Activated CD4-positive, alpha-beta T cell treated with anti-CD3 and anti-CD28 coated beads for 36 hours (primary cell): ENCODE measurements around the gene PLXNA4. TPM values are rescaled to one million over a fixed set of nuclear protein-coding genes. Genes with fewer than 3 reads are reported as not detected.

Source experiments
- ATAC-seq: fragments of 200-7000 bp; cut with Tn5 transposase; one replicate; pipeline ENCODE4 v1.10.0; 2021; ENCODE audit warnings: mild to moderate bottlenecking, moderate library complexity
- CTCF ChIA-PET: fragments of 350-600 bp; sonication (Branson Sonifier 250); formaldehyde crosslinking; loops from one replicate; lab custom pipeline; 2021; ENCODE audit warnings: antibody characterized with exemption; lab: Charles Lee
- POLR2A ChIA-PET: fragments of 350-600 bp; sonication (Branson Sonifier 250); formaldehyde crosslinking; loops from one replicate; lab custom pipeline; 2021; ENCODE audit warnings: antibody characterized with exemption, inconsistent platforms; lab: Charles Lee
- DNase-seq: peaks from one replicate; pipeline ENCODE4 v3.0.0-alpha.2; 2020
- H3K27ac Mint-ChIP-seq: one replicate; pipeline ENCODE4 v1.8.0; 2021; ENCODE audit warnings: mixed read lengths
- H3K27me3 Mint-ChIP-seq: one replicate; pipeline ENCODE4 v1.8.0; 2021; ENCODE audit warnings: mixed read lengths
- H3K36me3 Mint-ChIP-seq: one replicate; pipeline ENCODE4 v1.8.0; 2021; ENCODE audit warnings: low read depth, mixed read lengths
- H3K4me1 Mint-ChIP-seq: one replicate; pipeline ENCODE4 v1.8.0; 2021; ENCODE audit warnings: mixed read lengths
- H3K4me3 Mint-ChIP-seq: one replicate; pipeline ENCODE4 v1.8.0; 2021; ENCODE audit warnings: mild to moderate bottlenecking, moderate library complexity, mixed read lengths
- H3K9me3 Mint-ChIP-seq: one replicate; pipeline ENCODE4 v1.8.0; 2021; ENCODE audit warnings: low read depth, mixed read lengths
- intact Hi-C, 2 experiments: fragments of 100-400 bp; cut with DNase I in 1 of 2; cut with micrococcal nuclease in 1 of 2; formaldehyde crosslinking; loops; one replicate each; pipeline versions ENCODE4 v1.14.2 to v1.15.1; 2022 to 2024; cut with DNase I, micrococcal nuclease
- total RNA-seq, 2 experiments: library from RNA; stranded (reverse); gene quantifications; one replicate each; pipeline ENCODE4 v1.2.3, GENCODE V29; 2021

Gene PLXNA4
- total RNA-seq, 2 experiments from 2014 or later, result 0.07 to 0.09 TPM

DNA sequence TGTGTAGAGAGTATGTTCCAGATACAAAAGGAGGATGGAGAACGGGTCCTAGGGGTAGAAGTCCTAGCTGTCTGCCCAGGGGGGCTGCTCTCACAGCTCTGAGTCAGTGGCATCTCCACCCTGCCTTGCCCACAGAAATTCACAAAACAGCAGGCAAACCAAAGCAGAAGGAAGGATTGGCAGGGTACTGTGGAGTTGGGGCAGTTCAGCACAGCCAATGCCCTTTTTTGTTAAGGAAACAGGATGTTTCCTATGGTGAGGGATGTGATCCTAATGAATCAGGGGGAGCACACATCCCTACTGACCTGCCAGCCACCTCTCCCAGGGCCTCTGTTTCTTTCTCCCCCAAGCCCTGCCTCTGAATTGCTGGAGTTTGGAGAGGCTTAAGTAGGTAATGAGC is 457.6 kb downstream of the PLXNA4 start:
- H3K9me3 Mint-ChIP-seq, result no peaks in the 10 kb centered on the region
- peaks cover 5% of the 10 kb centered on the region for H3K27me3 Mint-ChIP-seq
- H3K36me3 Mint-ChIP-seq, result no peaks in the 10 kb centered on the region
- CTCF ChIA-PET, result no interaction called here
- POLR2A ChIA-PET, result no interaction called here
- H3K4me3 Mint-ChIP-seq, result no peak overlapping the region
- DNase-seq (no peak), ATAC-seq (no peak)
- intact Hi-C loops, result no loop called here
- H3K4me1 Mint-ChIP-seq, result no peaks in the 10 kb centered on the region
- H3K27ac Mint-ChIP-seq, result no peak overlapping the region

DNA sequence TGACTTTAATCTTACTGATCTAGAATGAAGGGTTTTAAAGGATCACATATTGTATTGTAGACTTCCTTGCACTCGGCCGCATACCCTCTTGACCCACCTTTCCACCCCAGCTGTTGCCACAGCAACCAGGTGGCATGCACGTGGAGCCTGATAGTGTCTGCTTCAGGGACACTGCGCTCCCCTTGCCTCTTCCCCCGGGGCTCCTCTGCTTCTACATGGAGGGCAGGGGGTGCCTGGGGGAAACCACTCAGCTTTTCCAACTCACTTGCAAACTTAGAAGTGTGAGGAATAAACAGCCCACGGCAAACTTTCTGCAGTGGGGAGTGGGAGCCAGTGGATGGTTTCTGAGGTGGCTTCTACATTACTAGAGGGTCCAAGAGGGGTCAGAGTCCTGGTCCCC is 458.6 kb downstream of the PLXNA4 start:
- POLR2A ChIA-PET, result no interaction called here
- CTCF ChIA-PET, result interaction anchor here (0.5 kb wide), 1 partner anchor 20 kb away, joined by 4 read pairs; no protein-coding TSS in a partner anchor

DNA sequence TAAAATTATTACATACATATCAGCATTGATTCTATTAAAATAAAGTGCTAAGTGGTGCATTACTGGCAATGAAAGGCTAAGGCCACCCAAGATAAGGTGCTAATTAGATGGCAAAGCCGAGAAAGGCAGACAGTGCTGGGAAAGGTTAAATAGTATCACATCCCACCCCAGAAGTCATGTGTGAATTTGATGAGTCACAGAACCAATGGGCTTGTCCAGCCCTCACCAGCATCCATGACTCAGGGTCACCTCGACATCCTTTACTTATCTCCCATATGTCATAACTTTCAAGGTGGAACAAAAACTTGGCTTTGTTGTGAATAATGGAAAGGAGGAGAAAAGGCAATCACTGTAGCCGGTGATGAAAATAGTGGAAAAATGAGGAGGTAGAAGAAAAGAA is 459.1 kb downstream of the PLXNA4 start:
- ChIA-PET POLR2A (no interaction called here), CTCF (interaction anchor here (0.5 kb wide), 1 partner anchor 19 kb away, joined by 4 read pairs; no protein-coding TSS in a partner anchor)
- H3K4me1 Mint-ChIP-seq, result no peaks in the 10 kb centered on the region
- H3K27ac Mint-ChIP-seq, result no peak overlapping the region
- H3K9me3 Mint-ChIP-seq, result no peaks in the 10 kb centered on the region
- no peak for ATAC-seq
- no peak overlapping the region for H3K4me3 Mint-ChIP-seq
- DNase-seq, result no peak
- H3K27me3 Mint-ChIP-seq, result peaks cover 3% of the 10 kb centered on the region
- intact Hi-C loops, result no loop called here
- H3K36me3 Mint-ChIP-seq, result no peaks in the 10 kb centered on the region

More for the DNA sequence above, 458.6 kb downstream of the PLXNA4 start:
- H3K27ac Mint-ChIP-seq, result no peak overlapping the region
- DNase-seq (no peak), ATAC-seq (no peak)
- intact Hi-C loops, result no loop called here
- H3K9me3 Mint-ChIP-seq, result no peaks in the 10 kb centered on the region
- H3K36me3 Mint-ChIP-seq, result no peaks in the 10 kb centered on the region
- no peaks in the 10 kb centered on the region for H3K4me1 Mint-ChIP-seq
- H3K4me3 Mint-ChIP-seq, result no peak overlapping the region
- peaks cover 5% of the 10 kb centered on the region for H3K27me3 Mint-ChIP-seq

DNA sequence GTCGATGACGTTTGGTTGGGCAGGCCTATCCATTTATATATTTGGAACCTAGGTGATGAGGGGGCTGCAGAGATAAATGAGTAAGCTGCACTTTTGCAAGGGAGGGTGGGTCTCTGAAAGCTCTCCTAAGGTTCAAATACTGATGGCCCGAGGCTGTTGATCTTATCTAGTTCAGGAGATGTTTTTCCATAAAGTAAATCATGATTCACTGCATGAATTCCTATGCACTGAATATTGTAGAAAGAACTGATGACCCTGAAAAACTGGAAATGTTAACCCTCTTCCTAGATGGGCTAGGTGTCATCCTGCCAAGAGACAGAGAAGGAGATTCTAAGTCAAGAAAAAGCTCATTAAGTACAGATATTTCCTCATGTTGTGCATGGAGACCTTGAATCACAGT is 459.9 kb downstream of the PLXNA4 start:
- intact Hi-C loops, result no loop called here
- ATAC-seq (no peak), DNase-seq (no peak)
- Mint-ChIP-seq H3K27me3 (peaks cover 3% of the 10 kb centered on the region), H3K4me3 (no peak overlapping the region), H3K36me3 (no peaks in the 10 kb centered on the region), H3K9me3 (no peaks in the 10 kb centered on the region), H3K27ac (no peak overlapping the region), H3K4me1 (no peaks in the 10 kb centered on the region)
- CTCF ChIA-PET, result no interaction called here
- POLR2A ChIA-PET, result no interaction called here

DNA sequence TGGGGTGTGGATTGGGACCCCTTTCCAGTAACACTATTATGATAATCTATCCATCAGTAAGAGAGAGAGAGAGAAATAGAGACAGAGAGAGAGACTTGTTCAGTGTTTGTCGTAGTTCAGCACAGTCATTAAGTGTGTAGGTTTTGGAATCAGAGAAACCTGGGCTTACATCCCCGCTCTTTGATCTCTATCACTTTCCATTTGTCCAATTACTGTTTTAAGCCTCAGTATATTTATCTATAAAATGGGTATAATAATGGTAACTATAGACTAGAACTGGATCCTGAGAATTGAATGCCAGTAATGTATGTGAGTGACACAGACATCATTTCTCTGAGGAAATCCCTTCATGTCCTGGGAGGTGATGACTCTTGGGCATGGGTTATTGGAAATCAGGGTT is 460.5 kb downstream of the PLXNA4 start:
- intact Hi-C loops, result no loop called here
- H3K4me1 Mint-ChIP-seq, result no peaks in the 10 kb centered on the region
- POLR2A ChIA-PET, result no interaction called here

DNA sequence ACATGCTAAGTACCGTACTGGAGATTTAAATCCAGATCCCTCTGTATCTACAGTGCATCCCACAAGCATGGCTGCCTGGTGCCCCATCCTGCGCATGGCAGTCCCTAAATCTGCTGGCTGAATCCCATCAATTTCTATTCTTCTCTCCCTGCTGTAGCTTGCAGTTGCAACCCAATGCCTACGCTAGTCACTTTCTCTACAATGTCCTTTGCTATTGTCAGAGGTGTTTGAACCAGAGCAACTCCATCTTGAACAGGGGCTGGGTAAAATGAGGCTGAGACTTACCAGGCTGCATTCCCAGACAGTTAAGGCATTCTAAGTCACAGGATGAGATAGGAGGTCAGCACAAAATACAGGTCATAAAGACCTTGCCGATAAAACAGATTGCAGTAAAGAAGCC is 461.2 kb downstream of the PLXNA4 start:
- POLR2A ChIA-PET, result no interaction called here

More for the DNA sequence above, 460.5 kb downstream of the PLXNA4 start:
- Mint-ChIP-seq H3K27ac (no peak overlapping the region), H3K36me3 (no peaks in the 10 kb centered on the region), H3K4me3 (no peak overlapping the region), H3K27me3 (peaks cover 3% of the 10 kb centered on the region), H3K9me3 (no peaks in the 10 kb centered on the region)
- CTCF ChIA-PET, result no interaction called here
- ATAC-seq, result no peak
- DNase-seq, result no peak

DNA sequence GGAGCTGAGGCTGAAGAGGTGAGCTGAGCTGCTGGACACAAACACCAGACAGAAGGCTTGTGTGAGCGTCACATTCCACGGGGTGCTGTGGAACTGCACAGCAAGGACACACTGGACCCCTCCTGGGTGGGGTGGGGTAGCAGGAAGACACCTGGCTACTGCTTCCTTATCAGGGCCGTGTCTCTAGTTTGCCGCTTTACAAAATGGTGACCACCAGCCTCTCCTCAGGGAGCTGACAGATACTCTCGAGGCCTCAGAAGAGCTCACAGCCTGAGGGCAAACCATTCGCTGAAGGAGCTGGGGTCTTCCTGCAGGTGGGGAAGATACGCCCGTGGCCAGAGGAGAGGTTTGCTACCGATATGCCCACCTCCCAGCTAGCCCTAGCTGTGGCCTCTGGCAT is 461.9 kb downstream of the PLXNA4 start:
- CTCF ChIA-PET, result no interaction called here
- H3K27me3 Mint-ChIP-seq, result peaks cover 3% of the 10 kb centered on the region

More for the DNA sequence above, 461.2 kb downstream of the PLXNA4 start:
- Mint-ChIP-seq H3K9me3 (no peaks in the 10 kb centered on the region), H3K36me3 (no peaks in the 10 kb centered on the region), H3K4me3 (no peak overlapping the region), H3K27ac (no peak overlapping the region), H3K27me3 (peaks cover 3% of the 10 kb centered on the region), H3K4me1 (no peaks in the 10 kb centered on the region)
- DNase-seq (no peak), ATAC-seq (no peak)
- CTCF ChIA-PET, result no interaction called here
- intact Hi-C loops, result no loop called here

DNA sequence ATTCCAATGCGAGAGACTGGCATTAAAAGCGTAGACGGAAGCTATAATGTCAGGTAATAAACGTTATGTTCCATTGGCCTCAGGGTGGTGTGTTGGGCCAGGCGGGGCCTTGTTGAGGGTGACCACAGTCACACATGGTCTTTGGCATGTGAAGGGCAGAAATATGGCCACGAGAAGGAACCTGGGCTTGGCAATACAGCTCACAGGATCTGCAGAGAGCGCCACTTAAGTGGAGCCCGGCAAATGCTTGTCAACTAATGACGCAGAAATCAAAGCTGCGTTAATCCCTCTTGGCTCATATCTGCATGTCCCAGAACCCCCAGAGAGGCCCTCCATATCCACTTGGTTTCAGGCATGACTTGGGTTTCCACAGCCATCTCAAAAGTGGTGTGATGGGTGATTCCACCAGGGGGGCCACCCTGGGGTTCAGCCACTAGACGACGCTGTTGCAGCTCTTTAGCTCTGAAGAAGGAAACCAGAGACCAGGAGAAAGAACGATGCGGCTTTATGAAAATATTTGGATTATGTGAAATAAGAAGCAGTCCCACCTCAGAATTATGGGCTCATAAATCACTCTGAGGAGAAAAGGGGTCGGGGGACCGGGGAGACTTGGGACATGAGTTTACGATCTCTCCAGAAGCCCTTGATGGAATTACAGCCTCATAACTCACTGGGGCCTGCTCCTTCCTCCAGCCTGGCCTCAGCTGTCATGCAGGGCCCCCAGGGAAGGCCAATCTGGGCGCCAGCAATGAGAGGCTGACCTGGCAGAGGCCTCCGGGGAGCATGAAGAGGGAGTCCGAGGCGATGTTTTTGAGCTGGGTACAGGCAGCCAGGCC is 462.5 kb downstream of the PLXNA4 start:
- Mint-ChIP-seq H3K9me3 (no peaks in the 10 kb centered on the region), H3K27ac (no peak overlapping the region), H3K27me3 (peaks cover 4% of the 10 kb centered on the region), H3K4me3 (no peak overlapping the region), H3K4me1 (no peaks in the 10 kb centered on the region), H3K36me3 (no peaks in the 10 kb centered on the region)
- DNase-seq, result no peak
- ChIA-PET POLR2A (no interaction called here), CTCF (no interaction called here)
- intact Hi-C loops, result no loop called here
- ATAC-seq, result no peak

More for the DNA sequence above, 461.9 kb downstream of the PLXNA4 start:
- intact Hi-C loops, result no loop called here
- H3K4me1 Mint-ChIP-seq, result no peaks in the 10 kb centered on the region
- no peak overlapping the region for H3K4me3 Mint-ChIP-seq
- no peak for DNase-seq
- H3K36me3 Mint-ChIP-seq, result no peaks in the 10 kb centered on the region
- H3K27ac Mint-ChIP-seq, result no peak overlapping the region
- no peak for ATAC-seq
- no peaks in the 10 kb centered on the region for H3K9me3 Mint-ChIP-seq
- POLR2A ChIA-PET, result no interaction called here

DNA sequence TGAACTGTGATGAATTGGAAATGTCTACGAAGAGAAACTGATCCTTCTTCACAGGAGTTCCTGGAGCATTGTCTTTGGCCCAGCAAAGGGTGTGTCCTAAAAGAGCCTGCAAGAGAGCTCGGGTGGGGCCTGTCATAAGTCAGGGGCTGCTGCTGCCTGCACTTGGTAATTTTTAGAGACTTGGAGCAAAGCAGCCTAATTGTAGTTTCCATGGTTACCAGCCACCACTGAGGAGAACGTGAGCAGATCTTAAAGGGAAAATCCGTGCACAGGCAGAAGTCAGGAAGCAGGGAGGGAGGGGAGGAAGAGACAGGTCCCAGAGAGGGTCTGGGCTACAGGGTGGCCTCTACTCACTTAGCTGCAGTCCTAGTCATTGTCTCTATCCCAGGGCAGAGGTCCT is 463.6 kb downstream of the PLXNA4 start:
- no peak for ATAC-seq
- intact Hi-C loops, result no loop called here
- Mint-ChIP-seq H3K27ac (no peak overlapping the region), H3K4me1 (no peaks in the 10 kb centered on the region), H3K27me3 (peaks cover 6% of the 10 kb centered on the region), H3K36me3 (no peaks in the 10 kb centered on the region), H3K4me3 (no peak overlapping the region), H3K9me3 (no peaks in the 10 kb centered on the region)
- POLR2A ChIA-PET, result no interaction called here
- no peak for DNase-seq
- CTCF ChIA-PET, result no interaction called here

DNA sequence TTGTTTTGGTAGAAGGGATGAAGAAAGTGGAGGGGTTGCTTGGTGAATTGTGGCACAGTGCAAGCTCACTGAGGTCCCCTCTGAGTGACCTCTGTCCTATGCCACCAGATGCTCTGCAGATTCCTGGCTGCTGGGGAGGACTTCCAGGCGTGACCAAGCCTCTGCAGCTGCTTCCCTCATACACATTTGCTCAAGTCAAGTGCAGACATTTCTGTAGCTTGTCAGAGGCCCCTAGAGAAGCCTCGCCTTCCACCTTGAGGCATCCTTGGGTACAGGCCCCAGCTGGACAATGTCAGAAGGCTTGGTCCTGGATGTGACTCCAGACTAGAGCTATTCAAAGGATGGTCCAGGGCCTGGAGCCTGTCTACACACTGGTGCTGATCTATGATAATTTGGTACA is 464.2 kb downstream of the PLXNA4 start:
- no peak for ATAC-seq
- Mint-ChIP-seq H3K36me3 (no peaks in the 10 kb centered on the region), H3K4me3 (no peak overlapping the region), H3K27me3 (peaks cover 6% of the 10 kb centered on the region), H3K9me3 (no peaks in the 10 kb centered on the region), H3K4me1 (no peaks in the 10 kb centered on the region), H3K27ac (no peak overlapping the region)
- DNase-seq, result no peak
- POLR2A ChIA-PET, result no interaction called here
- CTCF ChIA-PET, result no interaction called here
- intact Hi-C loops, result no loop called here

DNA sequence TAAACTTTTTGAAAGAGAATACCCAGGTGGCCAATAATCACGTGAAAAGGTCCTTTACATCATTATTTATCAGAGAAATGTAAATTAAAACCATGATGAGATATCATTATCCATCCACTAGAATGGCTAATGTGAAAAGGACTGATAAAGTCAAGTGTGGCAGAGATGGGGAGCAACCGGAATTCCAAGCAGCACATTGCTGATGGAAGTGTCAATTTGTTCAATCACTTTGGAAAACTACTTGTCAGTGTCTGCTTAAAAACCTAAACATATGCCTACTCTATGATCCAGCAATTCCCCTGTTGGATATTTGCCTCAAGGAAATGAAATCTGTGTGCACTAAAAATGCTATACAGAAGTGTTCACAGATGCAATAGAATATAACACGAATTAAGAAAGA is 465.6 kb downstream of the PLXNA4 start:
- POLR2A ChIA-PET, result no interaction called here
- no peak overlapping the region for H3K4me3 Mint-ChIP-seq
- DNase-seq (no peak), ATAC-seq (no peak)
- intact Hi-C loops, result no loop called here
- H3K27ac Mint-ChIP-seq, result no peak overlapping the region
- CTCF ChIA-PET, result no interaction called here
- peaks cover 6% of the 10 kb centered on the region for H3K27me3 Mint-ChIP-seq
- H3K36me3 Mint-ChIP-seq, result no peaks in the 10 kb centered on the region
- H3K9me3 Mint-ChIP-seq, result no peaks in the 10 kb centered on the region
- no peaks in the 10 kb centered on the region for H3K4me1 Mint-ChIP-seq

DNA sequence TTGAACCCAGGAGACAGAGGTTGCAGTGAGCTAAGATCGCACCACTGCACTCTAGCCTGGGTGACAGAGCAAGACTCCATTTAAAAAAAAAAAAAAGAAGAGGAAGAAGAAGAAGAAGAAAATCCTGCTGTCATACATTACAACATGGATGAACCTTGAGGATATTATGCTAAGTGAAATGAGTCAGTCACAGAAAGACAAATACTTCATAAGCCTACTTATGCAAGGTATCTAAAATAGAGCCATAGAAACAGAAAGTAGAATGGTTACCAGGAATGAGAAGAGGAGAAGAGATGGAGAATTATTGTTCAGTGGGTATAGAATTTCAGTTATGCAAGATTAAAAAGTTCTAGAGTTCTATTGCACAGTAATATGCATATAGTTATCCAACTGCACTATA is 466.5 kb downstream of the PLXNA4 start:
- CTCF ChIA-PET, result no interaction called here
- no peaks in the 10 kb centered on the region for H3K9me3 Mint-ChIP-seq
- POLR2A ChIA-PET, result no interaction called here
- no peaks in the 10 kb centered on the region for H3K4me1 Mint-ChIP-seq
- no peak overlapping the region for H3K4me3 Mint-ChIP-seq
- intact Hi-C loops, result no loop called here
- peaks cover 7% of the 10 kb centered on the region for H3K27me3 Mint-ChIP-seq
- H3K27ac Mint-ChIP-seq, result no peak overlapping the region
- ATAC-seq (no peak), DNase-seq (no peak)
- no peaks in the 10 kb centered on the region for H3K36me3 Mint-ChIP-seq
